GM18498 (cell line): ENCODE measurements around the gene FAM76A.
A peak's percentile ranks its signal among the peaks of the same experiment; 100 is the strongest.

Experiments used
- ATAC-seq: cut with Tn5 transposase; IDR thresholded peaks from one replicate; pipeline ENCODE4 v1.9.1; 2021; ENCODE audit warnings: mild to moderate bottlenecking, moderate library complexity; ENCODE audit not compliant: unreplicated experiment

The FAM76A gene

DNA sequence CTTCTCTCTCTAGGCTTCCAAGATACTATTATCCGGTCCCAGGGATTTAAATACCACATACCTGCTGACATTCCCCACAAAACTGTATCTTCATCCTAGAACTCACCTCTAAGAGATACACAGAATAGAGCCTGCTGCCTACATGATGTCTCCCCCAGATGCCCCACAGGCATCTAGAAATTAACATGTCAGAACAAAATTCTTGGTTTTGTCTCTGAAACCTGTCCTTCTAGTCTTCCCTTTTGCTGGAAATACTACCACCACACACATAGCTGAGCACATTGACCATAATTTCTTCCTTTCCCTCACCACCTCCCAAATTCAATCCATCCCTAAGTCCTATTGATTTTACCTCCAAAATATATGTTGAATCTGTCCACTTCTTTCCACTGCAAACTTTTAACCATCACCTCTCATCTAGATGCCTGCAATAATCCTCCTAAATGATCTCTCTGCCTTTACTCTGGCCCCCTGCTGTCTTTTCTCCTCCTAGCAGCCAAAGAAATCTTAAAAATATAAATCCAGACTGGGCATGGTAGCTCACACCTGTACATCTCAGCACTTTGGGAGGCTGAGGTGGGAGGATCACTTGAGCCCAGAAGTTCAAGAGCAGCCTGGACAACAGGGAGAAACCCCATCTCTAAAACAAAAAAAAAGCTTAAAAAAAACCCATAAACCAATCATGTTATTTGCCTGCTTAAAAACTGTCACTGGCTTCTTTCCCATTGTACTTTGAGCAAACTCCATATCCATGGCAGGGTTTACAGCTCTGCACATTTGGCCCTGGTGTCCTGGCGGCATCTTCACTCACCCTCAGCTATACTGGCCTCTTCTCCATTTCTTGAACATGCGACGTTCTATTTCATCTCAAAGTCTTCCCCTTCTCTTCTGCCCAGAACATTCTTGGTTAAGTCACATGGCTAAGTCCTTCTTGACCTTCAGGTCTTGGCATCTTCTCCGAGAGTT lies 6.2 kb upstream of the FAM76A start:
- ATAC-seq: no peak

DNA sequence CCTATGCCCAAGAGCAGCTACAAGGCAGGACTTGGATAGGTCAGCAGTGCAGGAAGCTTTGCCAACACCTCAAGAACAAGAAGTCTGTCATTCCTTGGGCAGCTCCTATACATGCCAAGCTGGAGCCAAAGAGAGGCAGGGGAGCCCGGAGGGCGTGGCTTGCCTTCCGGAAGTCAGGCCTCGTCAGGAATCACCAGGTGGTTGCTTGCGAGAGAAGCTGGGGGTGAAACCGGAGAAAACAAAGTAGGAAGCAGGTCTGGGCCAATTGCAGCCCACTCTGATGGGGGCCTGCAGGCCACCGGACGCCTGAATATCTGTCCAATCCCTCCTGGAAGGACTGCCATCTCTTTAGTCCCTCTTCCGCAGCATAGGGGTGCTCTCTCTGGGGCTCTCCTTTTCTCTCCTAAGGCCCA lies 794 bp upstream of the FAM76A start:
- no peak for ATAC-seq

DNA sequence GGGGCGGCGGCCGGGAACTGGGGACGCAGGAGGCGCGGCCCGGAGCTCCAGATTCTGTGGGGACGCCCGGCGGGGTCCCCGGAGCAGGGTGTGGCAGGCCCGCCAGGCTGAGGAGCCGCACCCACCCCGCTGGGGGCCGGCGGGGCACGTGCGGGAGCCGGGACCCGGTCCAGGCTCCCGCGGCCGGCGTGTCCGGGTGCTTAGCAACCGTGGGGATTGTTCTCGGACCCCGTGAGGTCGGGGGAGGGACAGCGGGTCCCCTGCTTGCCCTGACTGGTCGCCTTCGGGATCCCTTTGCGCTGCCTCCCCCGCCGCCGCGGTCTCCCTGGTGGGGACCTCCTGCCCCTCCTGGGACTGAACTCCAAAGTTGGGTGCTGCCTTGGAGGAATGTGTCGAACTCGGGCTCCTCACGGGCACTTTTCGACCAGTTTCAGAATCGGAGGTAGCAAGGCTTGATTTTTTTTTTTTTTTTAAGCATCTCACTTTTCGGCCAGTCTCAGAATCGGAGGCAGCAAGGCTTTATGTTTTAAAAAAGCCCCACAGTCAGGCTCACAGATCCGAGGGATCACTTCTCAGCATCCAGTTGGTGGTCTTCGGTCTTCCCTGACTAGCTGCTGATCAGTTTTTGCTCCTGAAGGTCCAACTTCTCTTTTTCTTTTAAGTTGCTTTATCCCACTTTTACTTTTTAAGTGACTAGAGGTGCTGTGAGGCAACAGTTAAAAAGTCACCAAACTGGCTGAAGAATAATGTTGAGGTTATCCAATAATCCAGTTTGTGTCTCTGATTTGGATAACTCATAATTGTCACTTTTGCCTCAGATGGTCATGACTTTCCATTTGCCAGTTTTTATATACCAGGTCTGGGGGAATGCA lies 648 bp downstream of the FAM76A start:
- peak; percentile 28 for ATAC-seq

DNA sequence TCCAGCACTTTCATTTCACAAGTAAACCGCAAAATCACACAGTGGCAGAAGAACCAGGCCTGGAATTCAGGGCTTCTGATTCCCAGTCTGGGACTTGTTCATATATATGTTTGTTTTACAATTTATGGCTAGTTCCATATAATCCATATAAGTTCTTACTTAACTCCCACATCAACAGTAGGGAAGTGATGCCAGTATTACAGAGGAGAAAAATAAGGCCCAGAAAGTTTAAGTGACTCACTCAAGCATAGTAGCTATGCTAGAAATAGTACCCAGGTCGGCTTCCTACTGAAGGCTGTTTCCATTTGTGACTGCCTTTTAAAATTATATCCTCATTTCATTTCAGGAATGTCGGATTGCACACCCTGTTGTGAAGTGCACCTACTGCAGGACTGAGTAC lies 1.4 kb downstream of the FAM76A start:
- no peak for ATAC-seq

DNA sequence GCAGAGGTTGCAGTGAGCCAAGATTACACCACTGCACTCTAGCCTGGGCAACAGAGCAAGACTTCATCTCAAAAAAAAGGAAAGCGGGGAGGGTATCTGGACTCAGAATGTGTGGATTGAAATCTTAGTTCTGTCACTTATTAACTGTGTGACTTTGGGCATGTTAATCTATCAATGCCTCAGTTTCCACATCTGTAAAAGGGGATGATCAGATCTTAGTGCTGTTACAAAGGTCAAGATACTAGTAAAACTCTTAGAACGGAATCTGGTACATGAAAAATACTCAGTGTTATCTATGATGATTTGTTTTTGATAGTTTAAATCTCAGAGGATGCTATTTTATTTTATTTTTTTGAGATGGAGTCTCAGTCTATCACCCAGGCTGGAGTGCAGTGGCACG lies 10.5 kb downstream of the FAM76A start:
- ATAC-seq: no peak

DNA sequence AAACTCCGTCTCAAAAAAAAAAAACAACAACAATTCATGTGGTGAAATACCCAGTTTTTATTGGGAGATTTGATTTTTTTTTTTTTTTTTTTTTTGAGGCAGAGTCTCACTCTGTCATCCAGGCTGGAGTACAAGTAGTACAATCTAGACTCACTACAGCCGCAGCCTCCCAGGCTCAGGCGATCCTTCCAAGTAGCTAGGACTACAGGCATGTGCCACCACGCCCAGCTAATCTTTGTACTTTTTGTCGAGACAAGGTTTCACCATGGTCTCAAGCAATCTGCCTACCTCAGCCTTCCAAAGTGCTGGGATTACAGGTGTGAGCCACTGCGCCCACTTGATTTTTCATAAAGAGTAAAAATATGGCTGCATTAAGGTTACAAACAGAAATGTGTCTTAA lies 15.4 kb downstream of the FAM76A start:
- no peak for ATAC-seq

DNA sequence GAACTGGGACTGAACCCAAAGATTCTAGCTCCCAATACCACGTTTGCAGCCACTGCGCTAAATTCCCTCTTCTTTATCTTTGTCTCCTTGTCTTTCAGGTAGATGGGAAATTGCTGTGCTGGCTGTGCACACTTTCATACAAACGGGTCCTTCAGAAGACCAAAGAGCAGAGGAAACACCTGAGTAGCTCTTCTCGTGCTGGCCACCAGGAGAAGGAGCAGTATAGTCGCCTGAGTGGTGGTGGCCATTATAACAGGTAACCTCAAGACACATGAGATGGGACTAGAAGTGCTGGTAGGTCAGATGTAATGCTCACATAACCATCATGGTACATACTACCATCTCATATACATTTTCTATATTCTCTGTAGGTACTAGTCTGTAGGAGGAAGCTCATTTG lies 18.8 kb downstream of the FAM76A start:
- no peak for ATAC-seq

DNA sequence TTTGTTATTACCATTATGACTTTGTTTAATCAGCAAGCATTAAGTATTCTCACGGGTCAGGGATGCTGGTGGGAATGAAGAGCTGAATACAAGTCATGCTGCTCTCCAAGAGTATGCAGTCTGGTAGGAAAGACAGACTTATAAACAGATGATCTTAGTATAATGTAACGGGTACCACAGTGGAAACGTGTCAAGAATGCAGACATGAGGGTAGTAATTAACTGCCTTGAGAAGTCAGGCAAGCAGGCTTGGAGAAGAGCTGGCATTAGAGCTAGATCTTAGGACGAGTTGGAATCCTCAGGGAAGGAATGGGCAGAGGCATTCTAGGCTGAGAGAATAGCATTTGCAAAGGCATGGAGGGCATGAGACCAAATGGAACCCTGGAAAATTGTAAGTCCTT lies 19.7 kb downstream of the FAM76A start:
- ATAC-seq: no peak

DNA sequence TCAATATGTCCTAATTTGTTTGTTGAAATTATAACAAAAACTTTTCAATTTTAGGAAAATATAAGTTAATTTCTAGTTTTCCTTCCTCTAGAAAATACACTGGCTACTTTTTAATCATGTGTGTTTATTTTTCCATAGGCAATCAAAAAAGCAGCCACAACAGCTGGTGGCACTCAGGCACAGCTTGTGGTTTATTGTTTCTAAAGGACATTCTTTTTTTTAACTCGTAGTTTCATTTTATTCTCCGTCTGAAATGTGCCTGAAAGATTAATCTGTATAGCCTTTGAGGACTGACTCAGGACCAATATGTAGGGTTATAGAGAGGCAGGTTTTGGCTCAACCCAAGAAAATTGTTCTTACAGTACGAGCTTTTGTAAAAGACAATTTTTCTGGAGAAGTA lies 26.6 kb downstream of the FAM76A start:
- ATAC-seq: no peak

DNA sequence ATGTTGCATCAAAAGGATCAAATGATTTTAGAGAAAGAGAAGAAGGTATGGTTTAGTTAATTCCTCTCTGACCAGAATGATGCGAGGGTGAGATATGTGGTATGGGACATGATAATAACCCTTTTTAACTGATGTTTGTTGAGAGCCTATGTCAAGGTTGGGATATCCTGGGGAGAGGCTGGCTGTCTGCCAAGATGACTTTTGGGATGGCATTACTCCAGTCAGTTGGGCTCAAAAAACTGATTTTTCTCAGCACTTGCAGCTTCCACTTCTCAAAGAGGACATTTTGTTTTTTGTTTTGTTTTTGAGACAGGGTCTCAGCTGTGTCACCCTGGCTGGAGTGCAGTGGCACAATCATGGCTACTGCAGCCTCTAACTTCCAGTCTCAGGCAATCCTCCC lies 29.5 kb downstream of the FAM76A start:
- no peak for ATAC-seq

DNA sequence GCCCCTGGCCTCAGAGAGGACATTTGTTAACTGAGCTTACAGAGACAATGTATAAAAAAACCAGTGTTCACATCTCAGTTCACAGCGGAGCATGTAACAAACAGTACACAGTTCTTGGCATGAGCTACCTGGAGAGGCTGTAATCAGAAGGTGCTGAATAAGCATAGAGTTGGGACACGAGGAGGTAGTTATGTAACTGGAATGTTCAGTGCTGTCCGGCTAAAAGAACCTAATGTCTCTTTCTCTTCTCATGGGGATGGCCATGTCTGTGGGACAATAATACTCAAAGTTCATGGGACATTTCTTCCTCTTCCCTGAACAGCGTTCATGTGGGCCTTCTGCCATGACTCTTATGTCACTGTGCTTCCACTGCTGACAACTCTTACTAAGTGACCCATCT lies 30.1 kb downstream of the FAM76A start:
- ATAC-seq: no peak

DNA sequence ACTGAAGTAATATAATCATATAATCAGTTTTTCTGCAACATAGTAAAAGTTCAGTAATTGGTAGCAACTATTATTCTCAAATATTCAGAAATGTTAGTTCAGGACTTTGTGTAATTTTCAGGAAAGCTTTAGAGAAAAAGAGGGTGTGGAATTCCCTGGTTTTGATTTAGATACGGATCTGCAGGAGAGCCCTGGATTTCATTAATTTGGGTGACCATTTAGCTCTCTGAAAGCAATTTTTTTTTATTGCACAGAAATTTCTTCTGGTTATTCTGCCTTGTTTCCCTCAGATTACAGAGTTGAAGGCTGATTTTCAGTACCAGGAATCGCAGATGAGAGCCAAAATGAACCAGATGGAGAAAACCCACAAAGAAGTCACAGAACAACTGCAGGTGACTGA lies 33.5 kb downstream of the FAM76A start:
- ATAC-seq: no peak

DNA sequence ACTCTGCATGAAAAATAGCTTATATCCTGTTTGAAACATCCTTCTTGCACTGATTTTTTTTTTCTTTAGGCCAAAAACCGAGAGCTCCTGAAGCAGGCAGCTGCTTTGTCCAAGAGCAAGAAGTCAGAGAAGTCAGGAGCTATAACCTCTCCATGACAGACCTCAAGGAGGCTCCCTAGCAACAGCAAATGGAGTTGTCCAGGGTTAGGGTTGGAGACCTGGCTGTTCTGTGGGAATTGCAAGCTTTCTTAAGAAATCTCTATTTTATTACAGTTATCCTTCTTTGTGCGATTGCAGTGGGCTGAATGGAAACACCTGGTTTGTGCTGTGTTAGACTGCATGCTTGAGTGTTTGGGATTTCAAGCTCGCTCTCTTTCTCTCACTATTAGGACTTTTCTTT lies 34.7 kb downstream of the FAM76A start:
- no peak for ATAC-seq

DNA sequence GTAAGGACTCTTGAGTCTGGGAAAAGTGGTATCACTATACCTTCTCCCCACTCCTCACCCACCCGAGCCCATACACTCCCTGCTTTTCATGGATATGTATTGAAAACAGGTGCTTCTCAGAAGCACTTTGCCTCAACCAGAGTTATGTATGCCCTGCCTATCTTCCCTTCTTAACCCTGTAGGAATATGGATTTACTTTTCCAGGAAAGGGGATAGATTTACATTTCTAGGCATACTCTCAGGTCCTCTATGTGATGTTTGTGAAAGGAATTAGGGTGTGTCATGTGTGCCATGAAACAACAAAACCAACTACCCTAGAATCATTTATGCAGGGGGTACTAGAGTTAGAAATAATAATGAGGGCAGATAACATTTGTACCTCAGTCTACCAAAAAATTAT lies 36.3 kb downstream of the FAM76A start:
- ATAC-seq: no peak

DNA sequence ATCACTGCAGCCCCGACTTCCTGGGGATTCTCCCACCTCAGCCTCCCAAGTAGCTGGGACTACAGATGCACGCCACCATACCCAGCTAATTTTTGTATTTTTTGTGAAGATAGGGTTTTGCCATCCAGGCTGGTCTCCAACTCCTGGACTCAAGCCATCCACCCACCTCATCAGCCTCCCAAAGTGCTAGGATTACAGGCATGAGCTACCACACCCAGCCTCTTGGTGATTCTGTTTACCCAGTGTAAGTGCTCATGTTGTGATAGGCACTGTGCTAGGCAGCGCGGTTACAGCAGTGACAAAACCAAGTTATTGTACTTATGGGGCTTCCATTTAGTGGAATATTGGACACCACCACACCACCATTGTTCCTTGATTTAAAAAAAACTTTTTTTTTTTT lies 37.6 kb downstream of the FAM76A start:
- ATAC-seq: no peak

DNA sequence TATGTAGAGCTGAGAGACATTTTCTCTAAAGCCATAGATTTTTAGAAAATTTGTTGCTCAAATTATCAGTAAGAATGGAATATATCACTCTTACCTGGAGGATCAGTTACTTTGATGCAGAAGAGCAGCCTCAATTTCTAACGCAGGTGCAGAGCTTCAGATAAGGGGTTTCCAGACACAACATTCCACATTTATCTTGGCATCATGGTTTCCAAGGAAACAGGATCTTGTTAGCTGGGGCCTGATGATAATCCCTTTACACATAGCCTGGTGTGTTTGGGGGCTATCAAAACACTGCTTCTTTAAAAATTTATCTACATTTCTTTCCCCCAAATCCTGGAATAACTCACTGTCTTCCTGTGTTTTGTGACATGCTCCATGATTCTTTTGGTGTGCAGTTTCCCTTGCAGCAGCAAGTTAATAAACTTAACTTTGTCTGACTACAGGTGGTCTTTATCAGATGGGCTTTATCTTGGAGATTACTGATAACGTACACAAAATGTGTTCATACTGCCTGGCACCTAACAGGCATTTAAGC lies 44.6 kb downstream of the FAM76A start:
- no peak for ATAC-seq

DNA sequence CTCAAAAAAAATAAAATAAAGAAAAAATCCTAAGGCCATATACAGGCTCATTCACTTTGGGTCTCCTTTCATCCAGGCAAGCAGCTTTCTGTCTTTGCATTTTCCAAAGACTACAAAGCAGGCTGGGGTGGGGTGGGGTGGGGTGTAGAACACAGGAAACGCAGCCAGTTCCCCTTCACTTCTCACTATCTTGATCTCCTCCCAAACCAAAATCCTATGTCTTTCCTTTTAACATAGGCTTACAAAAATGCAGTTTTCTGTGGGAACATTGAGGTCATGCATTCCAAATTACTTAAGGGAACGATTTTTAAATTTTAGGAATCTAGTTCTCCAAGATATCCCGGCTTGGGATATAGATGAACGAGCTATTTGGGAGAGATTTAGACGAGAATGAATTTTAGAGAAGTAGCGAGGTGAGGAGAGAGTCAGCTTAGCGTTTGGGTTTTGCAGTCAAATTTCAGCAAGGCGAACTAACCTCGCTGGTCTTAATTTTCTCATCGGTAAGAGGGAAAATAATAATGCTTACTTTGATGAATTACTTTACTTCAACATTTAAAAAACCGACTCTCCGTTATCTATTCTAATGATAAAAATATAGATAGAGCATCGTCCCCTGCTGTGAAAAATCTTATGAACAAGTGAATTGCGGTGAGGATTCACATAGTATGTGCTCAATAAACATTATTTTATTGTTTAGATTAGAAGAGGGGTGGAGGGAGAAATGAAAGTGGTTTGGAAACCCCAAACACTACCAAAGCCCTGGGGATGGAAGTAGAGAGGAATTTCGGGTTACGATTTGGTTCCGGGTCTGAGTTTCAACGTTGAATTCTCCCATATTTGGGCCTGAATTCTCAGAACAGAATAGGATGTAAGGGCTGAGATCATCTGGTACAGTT lies 46.5 kb downstream of the FAM76A start:
- ATAC-seq: no peak

DNA sequence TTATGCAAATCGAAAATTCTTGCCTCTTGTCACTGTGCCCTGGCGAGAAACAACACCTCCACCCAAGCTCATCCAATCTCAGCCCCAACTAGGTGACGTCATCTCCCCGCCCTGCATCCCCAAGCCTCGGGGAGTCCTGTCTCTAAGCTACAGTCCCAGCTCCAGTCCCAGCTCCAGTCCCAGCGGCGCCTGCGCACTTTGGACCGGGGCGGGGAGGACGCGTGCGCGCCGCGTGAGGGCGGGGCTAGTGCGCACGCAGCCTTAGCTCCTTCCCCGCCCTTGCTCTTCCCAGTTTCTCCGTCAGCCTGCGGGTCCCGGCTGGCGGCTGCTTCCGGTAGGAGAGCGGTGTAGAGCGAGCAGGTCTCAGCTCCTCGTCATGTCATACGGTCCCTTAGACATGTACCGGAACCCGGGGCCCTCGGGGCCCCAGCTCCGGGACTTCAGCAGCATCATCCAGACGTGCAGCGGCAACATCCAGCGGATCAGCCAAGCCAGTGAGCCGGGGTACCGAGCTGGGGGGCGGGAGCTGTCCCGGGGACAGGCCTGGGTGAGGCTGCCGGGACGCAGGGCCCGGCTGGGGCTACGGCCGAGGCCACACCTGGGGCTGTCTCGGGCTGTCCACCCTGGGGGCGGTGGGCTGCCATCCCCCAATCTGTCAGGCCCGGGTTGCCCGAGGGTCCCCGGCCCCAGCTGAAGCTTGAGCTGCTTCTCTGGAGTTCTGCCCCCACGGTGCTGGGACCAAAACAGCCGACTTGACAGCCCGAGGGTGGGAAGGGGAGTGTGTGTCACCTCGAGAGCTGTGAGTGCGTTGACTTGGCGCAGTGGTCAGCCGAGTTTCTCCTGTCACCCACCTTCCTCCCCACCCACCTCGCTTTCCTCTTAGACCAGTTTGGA lies 47.4 kb downstream of the FAM76A start, which contains the start of gene STX12:
Gene STX12 (plus strand): TSS at position 288 of the 894 bp plus-strand sequence. CDS start 89 bp downstream, at position 377.
- peak; percentile 94 for ATAC-seq

DNA sequence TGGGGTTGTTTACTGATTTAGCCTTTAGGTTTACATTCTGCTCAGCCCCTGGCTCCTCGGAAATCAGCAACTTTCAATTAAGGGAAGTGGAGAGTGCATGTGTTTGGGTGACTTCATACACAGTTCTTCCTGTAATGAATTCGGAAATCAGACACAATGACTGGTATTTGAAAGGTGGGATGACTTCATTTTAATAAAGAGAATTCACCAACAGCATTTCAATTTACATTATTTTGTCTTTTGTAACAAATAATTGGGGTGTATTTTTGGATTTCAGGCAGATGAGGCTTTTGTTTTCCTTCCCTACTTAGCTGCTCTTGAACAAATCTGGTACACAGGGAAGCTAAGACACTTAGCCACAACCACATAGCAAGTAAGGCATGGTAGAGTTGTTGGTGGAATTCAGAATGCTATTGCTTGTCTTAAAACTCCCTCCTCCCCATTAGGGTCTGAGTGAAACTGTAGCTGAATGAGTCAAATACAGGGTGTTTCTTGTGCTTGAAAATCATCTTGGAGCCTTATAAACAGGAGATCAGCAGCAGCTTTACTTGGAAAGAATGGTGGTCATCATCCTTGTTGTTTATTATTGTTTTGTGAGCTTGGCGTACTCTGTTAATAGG lies 48.2 kb downstream of the FAM76A start:
- peak; percentile 3 for ATAC-seq
